H1 (cell line): ENCODE measurements around the gene CA9. TPM values are rescaled to one million over a fixed set of nuclear protein-coding genes. Genes with fewer than 3 reads are reported as not detected.

Experiments
- CBX5 ChIP-seq: fragments of 300-800, 300-1000 bp; sonication (generic); IDR thresholded peaks from 2 replicates; pipeline ENCODE4 v1.7.1; 2016; ENCODE audit warnings: antibody characterized with exemption, low read length, low read depth
- CEBPB ChIP-seq: IDR thresholded peaks from 2 replicates; pipeline ENCODE4 v1.6.1; 2012; ENCODE audit warnings: low read depth, low read length
- KDM1A ChIP-seq: fragments of 200-600, 300-600 bp; sonication (generic); IDR thresholded peaks from 2 replicates; pipeline ENCODE4 v1.7.1; 2016; ENCODE audit warnings: mild to moderate bottlenecking, low read length, borderline replicate concordance
- SP1 ChIP-seq: IDR thresholded peaks from 2 replicates; pipeline ENCODE4 v1.6.1; 2011; ENCODE audit warnings: low read depth, low read length
- polyA plus RNA-seq, 7 experiments: library from polyadenylated mRNA; depleted of rRNA in 3 of 7; stranded (reverse) in 5 of 7; unstranded in 2 of 7; fragments of >200 nt in 5 of 7; fragments of 200-250 nt in 2 of 7; gene quantifications; 1 replicate in 5 of 7; 2 replicates in 1 of 7; 4 replicates in 1 of 7; pipeline versions ENCODE4 v1.2.1 to v1.2.3, GENCODE V29; 2011 to 2013; ENCODE audit warnings: missing spikeins in 2 of 7, mixed read lengths in 2 of 7
- total RNA-seq: library from RNA; stranded (reverse); fragmentation: NEBNext Ultra II Directional; extraction: Animal tissue kit (Norgen Biotek cat#: 25700); gene quantifications from 2 replicates; pipeline ENCODE4 v1.2.1, GENCODE V29; 2021
- TF ChIP-seq, protein P1 (sequence below): fragments of 300-600 bp; sonication (generic); IDR thresholded peaks from 2 replicates; pipeline ENCODE4 v1.7.1; 2012; ENCODE audit warnings: low read length, moderate library complexity, mild to moderate bottlenecking, inconsistent platforms; ENCODE audit not compliant: insufficient replicate concordance
- TF ChIP-seq, protein P2 (sequence below): IDR thresholded peaks from 2 replicates; pipeline ENCODE4 v1.6.1; 2012; ENCODE audit warnings: low read length, inconsistent platforms

The CA9 gene
- total and polyA plus RNA-seq, 2 of the 8 experiments (the other 6 are each of a cell fraction or from before 2014, with no cell fraction given) = 1.3 to 1.8 TPM

DNA sequence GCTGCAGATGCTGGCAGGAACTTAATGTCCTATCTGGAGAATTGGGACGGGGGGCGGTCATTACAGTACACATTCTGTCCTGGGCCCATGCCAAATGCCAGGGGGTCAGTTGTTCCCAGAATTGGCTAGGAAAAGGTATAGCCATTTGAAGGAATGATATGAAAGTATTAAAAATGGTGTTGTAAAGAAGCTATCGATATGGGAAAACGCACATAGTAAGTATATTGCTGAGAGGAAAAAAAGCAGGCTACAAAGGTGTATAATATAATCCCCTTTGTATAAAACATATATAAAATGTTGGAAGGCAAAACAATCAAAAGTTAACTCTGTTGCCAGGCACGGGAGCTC, 8.3 kb upstream of the CA9 start (continued):
- TF ChIP-seq CBX5 = no peak
- TF ChIP-seq, protein P1, sequence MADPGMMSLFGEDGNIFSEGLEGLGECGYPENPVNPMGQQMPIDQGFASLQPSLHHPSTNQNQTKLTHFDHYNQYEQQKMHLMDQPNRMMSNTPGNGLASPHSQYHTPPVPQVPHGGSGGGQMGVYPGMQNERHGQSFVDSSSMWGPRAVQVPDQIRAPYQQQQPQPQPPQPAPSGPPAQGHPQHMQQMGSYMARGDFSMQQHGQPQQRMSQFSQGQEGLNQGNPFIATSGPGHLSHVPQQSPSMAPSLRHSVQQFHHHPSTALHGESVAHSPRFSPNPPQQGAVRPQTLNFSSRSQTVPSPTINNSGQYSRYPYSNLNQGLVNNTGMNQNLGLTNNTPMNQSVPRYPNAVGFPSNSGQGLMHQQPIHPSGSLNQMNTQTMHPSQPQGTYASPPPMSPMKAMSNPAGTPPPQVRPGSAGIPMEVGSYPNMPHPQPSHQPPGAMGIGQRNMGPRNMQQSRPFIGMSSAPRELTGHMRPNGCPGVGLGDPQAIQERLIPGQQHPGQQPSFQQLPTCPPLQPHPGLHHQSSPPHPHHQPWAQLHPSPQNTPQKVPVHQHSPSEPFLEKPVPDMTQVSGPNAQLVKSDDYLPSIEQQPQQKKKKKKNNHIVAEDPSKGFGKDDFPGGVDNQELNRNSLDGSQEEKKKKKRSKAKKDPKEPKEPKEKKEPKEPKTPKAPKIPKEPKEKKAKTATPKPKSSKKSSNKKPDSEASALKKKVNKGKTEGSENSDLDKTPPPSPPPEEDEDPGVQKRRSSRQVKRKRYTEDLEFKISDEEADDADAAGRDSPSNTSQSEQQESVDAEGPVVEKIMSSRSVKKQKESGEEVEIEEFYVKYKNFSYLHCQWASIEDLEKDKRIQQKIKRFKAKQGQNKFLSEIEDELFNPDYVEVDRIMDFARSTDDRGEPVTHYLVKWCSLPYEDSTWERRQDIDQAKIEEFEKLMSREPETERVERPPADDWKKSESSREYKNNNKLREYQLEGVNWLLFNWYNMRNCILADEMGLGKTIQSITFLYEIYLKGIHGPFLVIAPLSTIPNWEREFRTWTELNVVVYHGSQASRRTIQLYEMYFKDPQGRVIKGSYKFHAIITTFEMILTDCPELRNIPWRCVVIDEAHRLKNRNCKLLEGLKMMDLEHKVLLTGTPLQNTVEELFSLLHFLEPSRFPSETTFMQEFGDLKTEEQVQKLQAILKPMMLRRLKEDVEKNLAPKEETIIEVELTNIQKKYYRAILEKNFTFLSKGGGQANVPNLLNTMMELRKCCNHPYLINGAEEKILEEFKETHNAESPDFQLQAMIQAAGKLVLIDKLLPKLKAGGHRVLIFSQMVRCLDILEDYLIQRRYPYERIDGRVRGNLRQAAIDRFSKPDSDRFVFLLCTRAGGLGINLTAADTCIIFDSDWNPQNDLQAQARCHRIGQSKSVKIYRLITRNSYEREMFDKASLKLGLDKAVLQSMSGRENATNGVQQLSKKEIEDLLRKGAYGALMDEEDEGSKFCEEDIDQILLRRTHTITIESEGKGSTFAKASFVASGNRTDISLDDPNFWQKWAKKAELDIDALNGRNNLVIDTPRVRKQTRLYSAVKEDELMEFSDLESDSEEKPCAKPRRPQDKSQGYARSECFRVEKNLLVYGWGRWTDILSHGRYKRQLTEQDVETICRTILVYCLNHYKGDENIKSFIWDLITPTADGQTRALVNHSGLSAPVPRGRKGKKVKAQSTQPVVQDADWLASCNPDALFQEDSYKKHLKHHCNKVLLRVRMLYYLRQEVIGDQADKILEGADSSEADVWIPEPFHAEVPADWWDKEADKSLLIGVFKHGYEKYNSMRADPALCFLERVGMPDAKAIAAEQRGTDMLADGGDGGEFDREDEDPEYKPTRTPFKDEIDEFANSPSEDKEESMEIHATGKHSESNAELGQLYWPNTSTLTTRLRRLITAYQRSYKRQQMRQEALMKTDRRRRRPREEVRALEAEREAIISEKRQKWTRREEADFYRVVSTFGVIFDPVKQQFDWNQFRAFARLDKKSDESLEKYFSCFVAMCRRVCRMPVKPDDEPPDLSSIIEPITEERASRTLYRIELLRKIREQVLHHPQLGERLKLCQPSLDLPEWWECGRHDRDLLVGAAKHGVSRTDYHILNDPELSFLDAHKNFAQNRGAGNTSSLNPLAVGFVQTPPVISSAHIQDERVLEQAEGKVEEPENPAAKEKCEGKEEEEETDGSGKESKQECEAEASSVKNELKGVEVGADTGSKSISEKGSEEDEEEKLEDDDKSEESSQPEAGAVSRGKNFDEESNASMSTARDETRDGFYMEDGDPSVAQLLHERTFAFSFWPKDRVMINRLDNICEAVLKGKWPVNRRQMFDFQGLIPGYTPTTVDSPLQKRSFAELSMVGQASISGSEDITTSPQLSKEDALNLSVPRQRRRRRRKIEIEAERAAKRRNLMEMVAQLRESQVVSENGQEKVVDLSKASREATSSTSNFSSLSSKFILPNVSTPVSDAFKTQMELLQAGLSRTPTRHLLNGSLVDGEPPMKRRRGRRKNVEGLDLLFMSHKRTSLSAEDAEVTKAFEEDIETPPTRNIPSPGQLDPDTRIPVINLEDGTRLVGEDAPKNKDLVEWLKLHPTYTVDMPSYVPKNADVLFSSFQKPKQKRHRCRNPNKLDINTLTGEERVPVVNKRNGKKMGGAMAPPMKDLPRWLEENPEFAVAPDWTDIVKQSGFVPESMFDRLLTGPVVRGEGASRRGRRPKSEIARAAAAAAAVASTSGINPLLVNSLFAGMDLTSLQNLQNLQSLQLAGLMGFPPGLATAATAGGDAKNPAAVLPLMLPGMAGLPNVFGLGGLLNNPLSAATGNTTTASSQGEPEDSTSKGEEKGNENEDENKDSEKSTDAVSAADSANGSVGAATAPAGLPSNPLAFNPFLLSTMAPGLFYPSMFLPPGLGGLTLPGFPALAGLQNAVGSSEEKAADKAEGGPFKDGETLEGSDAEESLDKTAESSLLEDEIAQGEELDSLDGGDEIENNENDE = no peak
- no peak for TF ChIP-seq KDM1A
- TF ChIP-seq, protein P2, sequence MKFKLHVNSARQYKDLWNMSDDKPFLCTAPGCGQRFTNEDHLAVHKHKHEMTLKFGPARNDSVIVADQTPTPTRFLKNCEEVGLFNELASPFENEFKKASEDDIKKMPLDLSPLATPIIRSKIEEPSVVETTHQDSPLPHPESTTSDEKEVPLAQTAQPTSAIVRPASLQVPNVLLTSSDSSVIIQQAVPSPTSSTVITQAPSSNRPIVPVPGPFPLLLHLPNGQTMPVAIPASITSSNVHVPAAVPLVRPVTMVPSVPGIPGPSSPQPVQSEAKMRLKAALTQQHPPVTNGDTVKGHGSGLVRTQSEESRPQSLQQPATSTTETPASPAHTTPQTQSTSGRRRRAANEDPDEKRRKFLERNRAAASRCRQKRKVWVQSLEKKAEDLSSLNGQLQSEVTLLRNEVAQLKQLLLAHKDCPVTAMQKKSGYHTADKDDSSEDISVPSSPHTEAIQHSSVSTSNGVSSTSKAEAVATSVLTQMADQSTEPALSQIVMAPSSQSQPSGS = no peak
- no peak for TF ChIP-seq SP1
- no peak for TF ChIP-seq CEBPB
